Measurements from ENCODE around the gene NR6A1.

Gene NR6A1

GRCh38 chr9:124593200-124593599 lies 177.9 kb downstream of the NR6A1 start:
- H3K9ac ChIP-seq (ENCODE audit: low read length) = no peak overlapping the region
- no peaks in the 10 kb centered on the region for H4K20me1 ChIP-seq (ENCODE audit: low read depth, low read length)
- H3K27ac ChIP-seq (ENCODE audit: low read depth, low read length) = no peak overlapping the region
- H3K9me2 ChIP-seq (replicated peaks; ENCODE audit: insufficient read depth, low read length) = no peaks in the 10 kb centered on the region
- no peaks in the 10 kb centered on the region for H3K36me3 ChIP-seq (ENCODE audit: low read length)
- H3K79me2 ChIP-seq (ENCODE audit: insufficient read depth, low read length) = no peaks in the 10 kb centered on the region
- no peak overlapping the region for H3K4me2 ChIP-seq (ENCODE audit: low read depth, low read length, poor library complexity, severe bottlenecking)
- no peaks in the 10 kb centered on the region for H3K27me3 ChIP-seq (ENCODE audit: low read length)
- H3F3A ChIP-seq (ENCODE audit: insufficient read depth) = no peaks in the 10 kb centered on the region
- H3K4me3 ChIP-seq (ENCODE audit: insufficient read depth, low read length, poor library complexity, severe bottlenecking) = no peak overlapping the region
- no peaks in the 10 kb centered on the region for H3K9me3 ChIP-seq (ENCODE audit: insufficient read depth, low read length)
- no peak overlapping the region for H2AFZ ChIP-seq (ENCODE audit: low read depth, low read length, severe bottlenecking)
- TF ChIP-seq, protein P1, sequence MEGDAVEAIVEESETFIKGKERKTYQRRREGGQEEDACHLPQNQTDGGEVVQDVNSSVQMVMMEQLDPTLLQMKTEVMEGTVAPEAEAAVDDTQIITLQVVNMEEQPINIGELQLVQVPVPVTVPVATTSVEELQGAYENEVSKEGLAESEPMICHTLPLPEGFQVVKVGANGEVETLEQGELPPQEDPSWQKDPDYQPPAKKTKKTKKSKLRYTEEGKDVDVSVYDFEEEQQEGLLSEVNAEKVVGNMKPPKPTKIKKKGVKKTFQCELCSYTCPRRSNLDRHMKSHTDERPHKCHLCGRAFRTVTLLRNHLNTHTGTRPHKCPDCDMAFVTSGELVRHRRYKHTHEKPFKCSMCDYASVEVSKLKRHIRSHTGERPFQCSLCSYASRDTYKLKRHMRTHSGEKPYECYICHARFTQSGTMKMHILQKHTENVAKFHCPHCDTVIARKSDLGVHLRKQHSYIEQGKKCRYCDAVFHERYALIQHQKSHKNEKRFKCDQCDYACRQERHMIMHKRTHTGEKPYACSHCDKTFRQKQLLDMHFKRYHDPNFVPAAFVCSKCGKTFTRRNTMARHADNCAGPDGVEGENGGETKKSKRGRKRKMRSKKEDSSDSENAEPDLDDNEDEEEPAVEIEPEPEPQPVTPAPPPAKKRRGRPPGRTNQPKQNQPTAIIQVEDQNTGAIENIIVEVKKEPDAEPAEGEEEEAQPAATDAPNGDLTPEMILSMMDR (IDR thresholded peaks at IDR 0.05; ENCODE audit: insufficient read depth, low read length, poor library complexity, severe bottlenecking) = no peak
- TF ChIP-seq EZH2phosphoT487 (conservative IDR thresholded peaks at IDR 0.05; ENCODE audit: low read length) = no peak

GRCh38 chr9:124590889-124591641 lies 180.0 kb downstream of the NR6A1 start:
- Histone ChIP-seq H3K27ac (ENCODE audit: low read depth, low read length) (no peak overlapping the region), H3K79me2 (ENCODE audit: insufficient read depth, low read length) (no peaks in the 10 kb centered on the region), H3K27me3 (ENCODE audit: low read length) (no peaks in the 10 kb centered on the region), H3K9me3 (ENCODE audit: insufficient read depth, low read length) (no peaks in the 10 kb centered on the region), H3F3A (ENCODE audit: insufficient read depth) (no peaks in the 10 kb centered on the region), H3K9ac (ENCODE audit: low read length) (no peak overlapping the region), H3K4me3 (ENCODE audit: insufficient read depth, low read length, poor library complexity, severe bottlenecking) (no peak overlapping the region), H4K20me1 (ENCODE audit: low read depth, low read length) (no peaks in the 10 kb centered on the region), H2AFZ (ENCODE audit: low read depth, low read length, severe bottlenecking) (no peak overlapping the region), H3K9me2 (replicated peaks; ENCODE audit: insufficient read depth, low read length) (no peaks in the 10 kb centered on the region), H3K36me3 (ENCODE audit: low read length) (no peaks in the 10 kb centered on the region), H3K4me2 (ENCODE audit: low read depth, low read length, poor library complexity, severe bottlenecking) (no peak overlapping the region)
- no peak for TF ChIP-seq EZH2phosphoT487 (conservative IDR thresholded peaks at IDR 0.05; ENCODE audit: low read length)

DNA sequence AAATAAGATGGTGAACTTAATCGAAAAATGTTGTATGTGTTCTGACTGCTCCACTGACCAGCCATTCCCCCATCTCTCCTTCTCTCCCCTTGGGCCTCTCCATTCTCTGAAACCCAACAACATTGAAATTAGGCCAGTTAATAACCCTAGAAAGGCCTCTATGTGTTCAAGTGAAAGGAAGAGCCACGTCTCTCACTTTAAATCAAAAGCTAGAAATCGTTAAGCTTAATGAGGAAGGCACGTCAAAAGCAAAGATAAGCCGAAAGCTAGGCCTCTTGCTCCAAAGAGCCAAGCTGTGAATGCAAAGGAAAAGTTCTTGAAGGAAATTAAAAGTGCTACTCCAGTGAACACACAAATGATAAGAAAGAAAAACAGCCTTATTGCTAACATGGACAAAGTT lies 186.5 kb downstream of the NR6A1 start:
- TF ChIP-seq, protein P1 (IDR thresholded peaks at IDR 0.05; ENCODE audit: insufficient read depth, low read length, poor library complexity, severe bottlenecking) = no peak
- TF ChIP-seq EZH2phosphoT487 (conservative IDR thresholded peaks at IDR 0.05; ENCODE audit: low read length) = no peak
- no peaks in the 10 kb centered on the region for H4K20me1 ChIP-seq (ENCODE audit: low read depth, low read length)
- no peaks in the 10 kb centered on the region for H3K79me2 ChIP-seq (ENCODE audit: insufficient read depth, low read length)
- no peaks in the 10 kb centered on the region for H3K9me3 ChIP-seq (ENCODE audit: insufficient read depth, low read length)
- no peak overlapping the region for H3K27ac ChIP-seq (ENCODE audit: low read depth, low read length)
- no peaks in the 10 kb centered on the region for H3K36me3 ChIP-seq (ENCODE audit: low read length)
- H3F3A ChIP-seq (ENCODE audit: insufficient read depth) = no peaks in the 10 kb centered on the region
- no peaks in the 10 kb centered on the region for H3K27me3 ChIP-seq (ENCODE audit: low read length)
- no peak overlapping the region for H3K4me3 ChIP-seq (ENCODE audit: insufficient read depth, low read length, poor library complexity, severe bottlenecking)
- H3K4me2 ChIP-seq (ENCODE audit: low read depth, low read length, poor library complexity, severe bottlenecking) = no peak overlapping the region
- H3K9ac ChIP-seq (ENCODE audit: low read length) = no peak overlapping the region
- H3K9me2 ChIP-seq (replicated peaks; ENCODE audit: insufficient read depth, low read length) = no peaks in the 10 kb centered on the region
- H2AFZ ChIP-seq (ENCODE audit: low read depth, low read length, severe bottlenecking) = no peak overlapping the region

DNA sequence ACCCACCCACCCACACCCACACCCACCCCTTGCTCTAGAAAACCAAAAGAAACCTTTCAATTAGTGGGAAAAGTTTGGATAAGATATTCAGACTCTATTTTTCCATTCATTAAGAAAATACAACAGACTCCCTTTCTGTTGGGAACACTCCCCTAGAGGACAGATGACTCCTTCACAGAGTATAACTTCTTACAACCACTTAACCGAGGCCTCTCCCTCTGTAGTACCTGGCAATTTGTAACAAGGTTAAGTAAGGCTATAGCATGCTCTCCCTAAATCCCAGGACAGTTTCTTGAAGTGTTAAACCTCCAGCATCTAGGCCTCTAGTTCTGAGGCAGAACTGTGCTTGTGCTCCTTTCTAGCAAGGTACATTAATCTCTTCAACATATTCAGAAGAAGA lies 188.0 kb downstream of the NR6A1 start:
- Histone ChIP-seq H3K9me3 (ENCODE audit: insufficient read depth, low read length) (no peaks in the 10 kb centered on the region), H3K4me2 (ENCODE audit: low read depth, low read length, poor library complexity, severe bottlenecking) (no peak overlapping the region)
- no peak for TF ChIP-seq EZH2phosphoT487 (conservative IDR thresholded peaks at IDR 0.05; ENCODE audit: low read length)
- TF ChIP-seq, protein P1 (IDR thresholded peaks at IDR 0.05; ENCODE audit: insufficient read depth, low read length, poor library complexity, severe bottlenecking) = no peak

More for the DNA sequence above, 188.0 kb downstream of the NR6A1 start:
- Histone ChIP-seq H3K9me2 (replicated peaks; ENCODE audit: insufficient read depth, low read length) (no peaks in the 10 kb centered on the region), H3K36me3 (ENCODE audit: low read length) (no peaks in the 10 kb centered on the region), H3K79me2 (ENCODE audit: insufficient read depth, low read length) (no peaks in the 10 kb centered on the region), H3F3A (ENCODE audit: insufficient read depth) (no peaks in the 10 kb centered on the region), H2AFZ (ENCODE audit: low read depth, low read length, severe bottlenecking) (no peak overlapping the region), H3K27me3 (ENCODE audit: low read length) (no peaks in the 10 kb centered on the region), H4K20me1 (ENCODE audit: low read depth, low read length) (0 out of 2 replicates have a peak, but pooled peaks cover under 1% of the 10 kb centered on the region), H3K27ac (ENCODE audit: low read depth, low read length) (no peak overlapping the region), H3K9ac (ENCODE audit: low read length) (no peak overlapping the region), H3K4me3 (ENCODE audit: insufficient read depth, low read length, poor library complexity, severe bottlenecking) (no peak overlapping the region)
